ENCODE measurements around the gene NR5A1.

The NR5A1 gene

GRCh38 chr9:124506931-124507879 is at the start of gene NR5A1:
Gene NR5A1 (minus strand): TSS chr9:124507399. CDS start chr9:124503395, 4,004 bp downstream.
- DNase-seq, result no peak

- no peak for DNase-seq
Measured at GRCh38 chr9:124555043-124555442, 47.8 kb upstream of the NR5A1 start.

- no peak for DNase-seq
Measured at GRCh38 chr9:124553738-124554137, 46.5 kb upstream of the NR5A1 start.

GRCh38 chr9:124552273-124552605 is 45.0 kb upstream of the NR5A1 start:
- DNase-seq, result no peak

- no peak for DNase-seq
Measured at GRCh38 chr9:124551472-124552272, 44.5 kb upstream of the NR5A1 start.

GRCh38 chr9:124550072-124550471 is 42.9 kb upstream of the NR5A1 start:
- DNase-seq, result no peak

- DNase-seq, result no peak
Measured at GRCh38 chr9:124549016-124549415, 41.8 kb upstream of the NR5A1 start.

GRCh38 chr9:124544535-124544934 is 37.3 kb upstream of the NR5A1 start:
- DNase-seq, result no peak

GRCh38 chr9:124541824-124542223 is 34.6 kb upstream of the NR5A1 start:
- DNase-seq, result no peak

- DNase-seq, result no peak
Measured at GRCh38 chr9:124537926-124538325, 30.7 kb upstream of the NR5A1 start.

GRCh38 chr9:124535846-124536245 is 28.6 kb upstream of the NR5A1 start:
- no peak for DNase-seq

GRCh38 chr9:124532897-124533296 is 25.7 kb upstream of the NR5A1 start:
- DNase-seq, result no peak

GRCh38 chr9:124531115-124531514 is 23.9 kb upstream of the NR5A1 start:
- no peak for DNase-seq

- DNase-seq, result no peak
Measured at GRCh38 chr9:124530246-124530645, 23.0 kb upstream of the NR5A1 start.

- DNase-seq, result no peak
Measured at GRCh38 chr9:124527781-124528180, 20.6 kb upstream of the NR5A1 start.

- DNase-seq, result no peak
Measured at GRCh38 chr9:124526174-124526573, 19.0 kb upstream of the NR5A1 start.

GRCh38 chr9:124522121-124523098 is 15.2 kb upstream of the NR5A1 start:
- no peak for DNase-seq

GRCh38 chr9:124521142-124521541 is 13.9 kb upstream of the NR5A1 start:
- DNase-seq, result no peak

- DNase-seq, result no peak
Measured at GRCh38 chr9:124520206-124520596, 13.0 kb upstream of the NR5A1 start.

- no peak for DNase-seq
Measured at GRCh38 chr9:124518116-124518515, 10.9 kb upstream of the NR5A1 start.

- no peak for DNase-seq
Measured at GRCh38 chr9:124517600-124517999, 10.4 kb upstream of the NR5A1 start.

GRCh38 chr9:124514874-124515273 is 7.7 kb upstream of the NR5A1 start:
- DNase-seq, result no peak

GRCh38 chr9:124514125-124514524 is 6.9 kb upstream of the NR5A1 start:
- DNase-seq, result no peak

Data from T1000 (cell line).